ENCODE measurements around the gene SERPINB7. TPM values are rescaled to one million over a fixed set of nuclear protein-coding genes. Genes with fewer than 3 reads are reported as not detected.

The SERPINB7 gene
- total RNA-seq, 3 donors from 2014 or later (not counting 1 experiment from before 2014, with no cell fraction given), result not detected

- H3K4me1 Mint-ChIP-seq, result no peaks in the 10 kb centered on the region
Observed at GRCh38 chr18:63824220-63824525, 49.0 kb downstream of the SERPINB7 start.

GRCh38 chr18:63828120-63828519, 52.9 kb downstream of the SERPINB7 start:
- no peaks in the 10 kb centered on the region for H3K9me3 Mint-ChIP-seq
- Histone ChIP-seq H3K4me1 (ENCODE audit: control insufficient read depth, insufficient read depth, low read length) (peaks cover 8% of the 10 kb centered on the region), H3K27me3 (ENCODE audit: control insufficient read depth, insufficient read depth, low read length) (peaks cover 5% of the 10 kb centered on the region), H3K27ac (ENCODE audit: low read length) (no peak overlapping the region), H3K36me3 (ENCODE audit: control insufficient read depth, insufficient read depth, low read length) (no peaks in the 10 kb centered on the region), H3K9me3 (ENCODE audit: control insufficient read depth, insufficient read depth, low read length) (no peaks in the 10 kb centered on the region), H3K4me3 (ENCODE audit: low read length) (no peak overlapping the region)
- peaks cover 0 to 10% of the 10 kb centered on the region in 2 donors for H3K27me3 Mint-ChIP-seq (ENCODE audit: low read depth in 2 of 2)
- 96% methylated on average over 3 of the region's 3 CpGs for WGBS (ENCODE audit: insufficient coverage)
- TF ChIP-seq CTCF (IDR thresholded peaks at IDR 0.05), result no peak
- peaks cover 17 to 19% of the 10 kb centered on the region in 2 donors for H3K4me1 Mint-ChIP-seq
- no peak for DNase-seq
- no peaks in the 10 kb centered on the region for H3K36me3 Mint-ChIP-seq
- H3K27ac Mint-ChIP-seq, result no peak overlapping the region
- ATAC-seq, result no peak
- intact Hi-C loops (cut with micrococcal nuclease), result loop anchor here (10.0 kb wide), 1 partner anchor 147 kb away; the partner anchor contains the start of gene SERPINB8
- no peak overlapping the region for H3K4me3 Mint-ChIP-seq

More at GRCh38 chr18:63824220-63824525, 49.0 kb downstream of the SERPINB7 start:
- DNase-seq (no peak), ATAC-seq (no peak)
- Mint-ChIP-seq H3K4me3 (no peak overlapping the region), H3K9me3 (no peaks in the 10 kb centered on the region), H3K27me3 (ENCODE audit: low read depth in 2 of 2) (peaks cover 0 to 6% of the 10 kb centered on the region in 2 donors), H3K36me3 (no peaks in the 10 kb centered on the region), H3K27ac (no peak overlapping the region)
- intact Hi-C loops (cut with micrococcal nuclease), result loop anchor here (10.0 kb wide), 1 partner anchor 151 kb away; the partner anchor contains the start of gene SERPINB8
- no peaks in the 10 kb centered on the region for H3K9me3 ChIP-seq (ENCODE audit: control insufficient read depth, insufficient read depth, low read length)
- no peak overlapping the region for H3K4me3 ChIP-seq (ENCODE audit: low read length)
- TF ChIP-seq CTCF (IDR thresholded peaks at IDR 0.05), result peak; percentile 0
- 90% methylated on average over 2 of the region's 2 CpGs for WGBS (ENCODE audit: insufficient coverage)
- no peaks in the 10 kb centered on the region for H3K36me3 ChIP-seq (ENCODE audit: control insufficient read depth, insufficient read depth, low read length)
- H3K4me1 ChIP-seq (ENCODE audit: control insufficient read depth, insufficient read depth, low read length), result no peaks in the 10 kb centered on the region
- no peaks in the 10 kb centered on the region for H3K27me3 ChIP-seq (ENCODE audit: control insufficient read depth, insufficient read depth, low read length)
- no peak overlapping the region for H3K27ac ChIP-seq (ENCODE audit: low read length)

- DNase-seq (no peak), ATAC-seq (no peak)
- no peak for TF ChIP-seq CTCF (IDR thresholded peaks at IDR 0.05)
- no peak overlapping the region for H3K4me3 Mint-ChIP-seq
- Histone ChIP-seq H3K36me3 (ENCODE audit: control insufficient read depth, insufficient read depth, low read length) (no peaks in the 10 kb centered on the region), H3K27ac (ENCODE audit: low read length) (no peak overlapping the region), H3K9me3 (ENCODE audit: control insufficient read depth, insufficient read depth, low read length) (no peaks in the 10 kb centered on the region), H3K4me3 (ENCODE audit: low read length) (no peak overlapping the region), H3K4me1 (ENCODE audit: control insufficient read depth, insufficient read depth, low read length) (peaks cover 8% of the 10 kb centered on the region), H3K27me3 (ENCODE audit: control insufficient read depth, insufficient read depth, low read length) (peaks cover 5% of the 10 kb centered on the region)
- H3K4me1 Mint-ChIP-seq, result peaks cover 17 to 19% of the 10 kb centered on the region in 2 donors
- no peak overlapping the region for H3K27ac Mint-ChIP-seq
- H3K27me3 Mint-ChIP-seq (ENCODE audit: low read depth in 2 of 2), result peaks cover 0 to 10% of the 10 kb centered on the region in 2 donors
- H3K36me3 Mint-ChIP-seq, result no peaks in the 10 kb centered on the region
- intact Hi-C loops (cut with micrococcal nuclease), result loop anchor here (10.0 kb wide), 1 partner anchor 146 kb away; the partner anchor contains the start of gene SERPINB8
- WGBS (ENCODE audit: insufficient coverage), result 43% methylated on average over 1 of the region's 1 CpG
- no peaks in the 10 kb centered on the region for H3K9me3 Mint-ChIP-seq
Observed at GRCh38 chr18:63828656-63829055, 53.4 kb downstream of the SERPINB7 start.

- H3K4me1 Mint-ChIP-seq, result peaks cover 17 to 19% of the 10 kb centered on the region in 2 donors
- no peak overlapping the region for H3K27ac ChIP-seq (ENCODE audit: low read length)
- no peaks in the 10 kb centered on the region for H3K9me3 Mint-ChIP-seq
- TF ChIP-seq CTCF (IDR thresholded peaks at IDR 0.05), result no peak
- intact Hi-C loops (cut with micrococcal nuclease), result loop anchor here (10.0 kb wide), 1 partner anchor 145 kb away; the partner anchor contains the start of gene SERPINB8
- H3K9me3 ChIP-seq (ENCODE audit: control insufficient read depth, insufficient read depth, low read length), result no peaks in the 10 kb centered on the region
- no peaks in the 10 kb centered on the region for H3K36me3 ChIP-seq (ENCODE audit: control insufficient read depth, insufficient read depth, low read length)
- H3K36me3 Mint-ChIP-seq, result no peaks in the 10 kb centered on the region
- H3K4me3 Mint-ChIP-seq, result no peak overlapping the region
- no peak for DNase-seq
- ATAC-seq, result no peak
- H3K27me3 Mint-ChIP-seq (ENCODE audit: low read depth in 2 of 2), result peaks cover 7 to 12% of the 10 kb centered on the region in 2 donors
- H3K27ac Mint-ChIP-seq, result no peak overlapping the region
- H3K4me1 ChIP-seq (ENCODE audit: control insufficient read depth, insufficient read depth, low read length), result peaks cover 8% of the 10 kb centered on the region
- H3K27me3 ChIP-seq (ENCODE audit: control insufficient read depth, insufficient read depth, low read length), result peaks cover 5% of the 10 kb centered on the region
- no peak overlapping the region for H3K4me3 ChIP-seq (ENCODE audit: low read length)
Observed at GRCh38 chr18:63829886-63830285, 54.7 kb downstream of the SERPINB7 start.
